ENCODE data around the gene MPDZ. TPM values are rescaled to one million over a fixed set of nuclear protein-coding genes. Genes with fewer than 3 reads are reported as not detected.

MPDZ gene
- total RNA-seq, 2 donors from 2014 or later, result 26.9 to 61.5 TPM

DNA sequence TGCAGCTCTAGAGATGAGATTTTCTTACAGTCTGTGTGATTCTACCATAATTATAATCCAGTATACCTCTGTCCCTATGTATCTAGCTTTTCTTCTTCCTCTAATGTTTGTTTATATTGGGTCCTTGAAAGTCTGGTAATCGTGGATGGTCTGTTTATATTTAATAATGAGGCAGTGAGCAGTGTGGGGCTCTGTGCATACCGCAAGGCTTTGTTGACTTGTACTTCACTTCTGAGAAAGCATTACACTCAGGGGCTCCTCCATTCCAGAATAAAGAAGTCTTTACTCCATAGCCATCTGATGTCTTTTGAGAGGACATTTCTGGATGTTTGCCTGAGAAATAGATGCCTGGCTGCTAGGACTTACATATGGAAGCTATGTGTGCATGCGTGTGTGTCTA, 4.5 kb upstream of the MPDZ start:
- Histone ChIP-seq H3K4me3 (no peak overlapping the region), H3K27ac (no peak overlapping the region), H3K27me3 (replicated peaks; ENCODE audit: insufficient read depth) (no peaks in the 10 kb centered on the region), H3K4me1 (replicated peaks) (no peaks in the 10 kb centered on the region), H3K36me3 (no peaks in the 10 kb centered on the region), H3K9me3 (no peaks in the 10 kb centered on the region)
- TF ChIP-seq POLR2A (IDR thresholded peaks at IDR 0.05) (no peak), POLR2AphosphoS5 (IDR thresholded peaks at IDR 0.05) (no peak)
- TF ChIP-seq, protein P1, sequence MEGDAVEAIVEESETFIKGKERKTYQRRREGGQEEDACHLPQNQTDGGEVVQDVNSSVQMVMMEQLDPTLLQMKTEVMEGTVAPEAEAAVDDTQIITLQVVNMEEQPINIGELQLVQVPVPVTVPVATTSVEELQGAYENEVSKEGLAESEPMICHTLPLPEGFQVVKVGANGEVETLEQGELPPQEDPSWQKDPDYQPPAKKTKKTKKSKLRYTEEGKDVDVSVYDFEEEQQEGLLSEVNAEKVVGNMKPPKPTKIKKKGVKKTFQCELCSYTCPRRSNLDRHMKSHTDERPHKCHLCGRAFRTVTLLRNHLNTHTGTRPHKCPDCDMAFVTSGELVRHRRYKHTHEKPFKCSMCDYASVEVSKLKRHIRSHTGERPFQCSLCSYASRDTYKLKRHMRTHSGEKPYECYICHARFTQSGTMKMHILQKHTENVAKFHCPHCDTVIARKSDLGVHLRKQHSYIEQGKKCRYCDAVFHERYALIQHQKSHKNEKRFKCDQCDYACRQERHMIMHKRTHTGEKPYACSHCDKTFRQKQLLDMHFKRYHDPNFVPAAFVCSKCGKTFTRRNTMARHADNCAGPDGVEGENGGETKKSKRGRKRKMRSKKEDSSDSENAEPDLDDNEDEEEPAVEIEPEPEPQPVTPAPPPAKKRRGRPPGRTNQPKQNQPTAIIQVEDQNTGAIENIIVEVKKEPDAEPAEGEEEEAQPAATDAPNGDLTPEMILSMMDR (IDR thresholded peaks at IDR 0.05), result no peak
- 67% methylated on average over 3 of the region's 3 CpGs for WGBS
- intact Hi-C loops (cut with DNase I), result loop anchor here (10.0 kb wide), 1 partner anchor 121 kb away; no protein-coding TSS in a partner anchor
- no peak for DNase-seq (ENCODE audit: low spot score)

DNA sequence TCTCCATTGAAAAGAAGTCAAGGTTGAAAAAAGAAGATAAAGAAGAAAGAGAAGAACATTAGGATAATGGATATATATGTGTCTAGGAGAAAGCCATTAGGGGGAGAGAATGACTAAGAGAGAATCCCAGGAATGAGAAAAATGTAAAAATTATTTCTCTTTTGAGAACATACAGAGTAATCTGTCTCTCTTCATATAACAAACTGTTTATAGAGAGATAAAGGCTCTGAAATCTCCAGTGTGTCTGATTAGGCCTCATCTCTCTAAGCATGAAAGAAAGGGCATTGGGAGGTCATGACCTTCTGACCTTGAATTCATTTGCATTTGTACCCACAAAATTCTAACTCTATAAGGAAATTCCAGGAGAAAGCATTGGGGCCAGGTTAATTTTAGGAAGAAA, 3.5 kb upstream of the MPDZ start:
- Histone ChIP-seq H3K4me3 (no peak overlapping the region), H3K36me3 (no peaks in the 10 kb centered on the region), H3K27me3 (replicated peaks; ENCODE audit: insufficient read depth) (no peaks in the 10 kb centered on the region), H3K27ac (no peak overlapping the region), H3K9me3 (no peaks in the 10 kb centered on the region), H3K4me1 (replicated peaks) (no peaks in the 10 kb centered on the region)
- intact Hi-C loops (cut with DNase I), result loop anchor here (10.0 kb wide), 1 partner anchor 122 kb away; no protein-coding TSS in a partner anchor
- no peak for DNase-seq (ENCODE audit: low spot score)
- no peak for TF ChIP-seq POLR2AphosphoS5 (IDR thresholded peaks at IDR 0.05)
- TF ChIP-seq, protein P1 (IDR thresholded peaks at IDR 0.05), result no peak
- TF ChIP-seq POLR2A (IDR thresholded peaks at IDR 0.05), result no peak

DNA sequence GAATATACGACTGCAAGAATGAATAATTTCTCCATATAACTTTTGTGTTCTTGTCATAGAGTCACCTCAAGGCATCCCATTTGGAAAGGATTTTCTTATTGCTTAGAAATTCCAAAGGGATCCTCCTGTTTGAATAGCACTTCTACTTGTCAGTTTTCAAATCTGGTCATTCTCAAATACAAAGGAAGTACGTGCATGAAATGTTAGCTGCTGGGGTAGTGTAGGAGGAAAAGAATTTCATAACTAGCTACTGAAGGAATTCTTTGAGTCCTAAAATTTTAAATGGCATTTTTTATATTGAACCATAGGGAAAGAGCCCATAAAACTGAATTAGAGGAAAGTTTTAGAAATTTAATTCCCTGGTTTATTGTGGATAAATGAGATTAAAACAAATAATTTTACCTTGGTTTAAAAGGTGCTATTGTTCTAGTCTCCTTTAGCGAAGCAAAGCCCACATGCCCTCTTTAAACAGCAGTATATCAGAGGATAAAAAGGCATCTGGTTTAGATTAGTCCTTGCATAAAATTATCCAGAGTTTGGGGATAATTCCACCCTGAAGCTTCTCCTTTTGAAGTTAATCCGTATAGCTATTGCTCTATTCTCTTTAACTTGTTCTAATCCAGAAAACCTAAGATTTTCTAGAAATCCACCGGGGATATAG, 2.0 kb upstream of the MPDZ start:
- H3K27me3 ChIP-seq (replicated peaks; ENCODE audit: insufficient read depth), result no peaks in the 10 kb centered on the region
- H3K4me1 ChIP-seq (replicated peaks), result no peaks in the 10 kb centered on the region
- intact Hi-C loops (cut with DNase I), result loop anchor here (10.0 kb wide), 1 partner anchor 123 kb away; no protein-coding TSS in a partner anchor
- no peak for DNase-seq (ENCODE audit: low spot score)
- H3K4me3 ChIP-seq, result no peak overlapping the region
- H3K9me3 ChIP-seq, result no peaks in the 10 kb centered on the region
- 88% methylated on average over 5 of the region's 5 CpGs for WGBS
- H3K27ac ChIP-seq, result no peak overlapping the region
- no peak for TF ChIP-seq POLR2A (IDR thresholded peaks at IDR 0.05)
- TF ChIP-seq POLR2AphosphoS5 (IDR thresholded peaks at IDR 0.05), result no peak
- TF ChIP-seq, protein P1 (IDR thresholded peaks at IDR 0.05), result no peak
- H3K36me3 ChIP-seq, result no peaks in the 10 kb centered on the region

DNA sequence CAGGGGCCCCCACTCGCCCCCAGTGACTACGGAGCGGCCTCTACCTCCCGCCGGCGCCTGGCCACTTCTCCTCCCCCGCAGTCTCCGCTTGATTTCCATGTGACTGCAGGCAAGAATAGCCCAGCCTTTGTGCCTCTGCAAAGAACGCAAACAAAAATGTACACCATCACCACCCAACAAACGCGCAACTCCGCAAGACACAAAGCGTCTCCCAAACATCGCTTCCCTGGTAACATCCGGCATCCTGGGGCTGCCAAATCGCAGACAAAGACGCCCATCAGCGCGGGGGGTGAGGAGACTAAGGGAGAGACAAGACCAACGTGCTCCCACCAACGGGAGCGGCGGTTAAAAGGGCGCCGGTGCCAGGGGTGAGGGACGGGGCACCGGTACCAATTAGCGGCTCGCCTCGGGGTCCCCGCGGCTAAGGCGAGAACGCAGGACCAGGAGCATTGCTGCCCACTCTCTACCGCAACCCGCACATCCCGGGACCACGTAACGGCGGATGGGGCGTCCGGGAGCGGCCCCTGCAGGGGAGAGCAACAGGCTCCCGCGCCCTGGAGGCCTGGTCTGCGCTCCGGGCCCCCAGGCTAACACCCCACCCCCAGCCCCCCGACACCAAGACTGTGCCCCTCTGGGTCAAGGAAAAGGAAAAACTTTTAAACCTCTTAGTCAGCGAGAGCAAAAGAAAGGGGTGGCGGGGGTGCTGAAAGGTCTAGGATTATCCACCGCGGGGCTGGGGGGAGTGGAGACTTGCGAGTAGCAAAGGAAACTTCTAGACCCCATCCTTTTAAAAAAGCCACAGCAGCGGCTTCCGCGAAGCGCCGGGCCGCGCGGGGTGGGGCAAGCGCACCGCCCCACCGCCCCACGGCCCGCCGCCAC, 885 bp downstream of the MPDZ start:
- peak; percentile 76 for DNase-seq (ENCODE audit: low spot score)
- H3K27me3 ChIP-seq (replicated peaks; ENCODE audit: insufficient read depth), result no peaks in the 10 kb centered on the region
- H3K36me3 ChIP-seq, result no peaks in the 10 kb centered on the region
- peak overlapping the region; percentile 90 to 96 for H3K27ac ChIP-seq
- under 1% methylated on average over 65 of the region's 67 CpGs for WGBS
- no peaks in the 10 kb centered on the region for H3K4me1 ChIP-seq (replicated peaks)
- peak overlapping the region; percentile 50 to 54 for H3K4me3 ChIP-seq
- TF ChIP-seq POLR2A (IDR thresholded peaks at IDR 0.05), result no peak
- TF ChIP-seq POLR2AphosphoS5 (IDR thresholded peaks at IDR 0.05), result peak; percentile 78
- TF ChIP-seq, protein P1 (IDR thresholded peaks at IDR 0.05), result peak in 1 of 4 experiments; percentile 16
- intact Hi-C loops (cut with DNase I), result loop anchor here (5.0 to 10.0 kb wide), 3 partner anchors 124 to 1044 kb away; no protein-coding TSS in a partner anchor
- H3K9me3 ChIP-seq, result no peaks in the 10 kb centered on the region
